ENCODE data around the gene VPS13C. TPM values are rescaled to one million over a fixed set of nuclear protein-coding genes. Genes with fewer than 3 reads are reported as not detected.

VPS13C gene
- total and polyA plus RNA-seq, 2 donors (not counting 1 experiment from before 2014, with no cell fraction given), result 40.0 to 236 TPM

DNA sequence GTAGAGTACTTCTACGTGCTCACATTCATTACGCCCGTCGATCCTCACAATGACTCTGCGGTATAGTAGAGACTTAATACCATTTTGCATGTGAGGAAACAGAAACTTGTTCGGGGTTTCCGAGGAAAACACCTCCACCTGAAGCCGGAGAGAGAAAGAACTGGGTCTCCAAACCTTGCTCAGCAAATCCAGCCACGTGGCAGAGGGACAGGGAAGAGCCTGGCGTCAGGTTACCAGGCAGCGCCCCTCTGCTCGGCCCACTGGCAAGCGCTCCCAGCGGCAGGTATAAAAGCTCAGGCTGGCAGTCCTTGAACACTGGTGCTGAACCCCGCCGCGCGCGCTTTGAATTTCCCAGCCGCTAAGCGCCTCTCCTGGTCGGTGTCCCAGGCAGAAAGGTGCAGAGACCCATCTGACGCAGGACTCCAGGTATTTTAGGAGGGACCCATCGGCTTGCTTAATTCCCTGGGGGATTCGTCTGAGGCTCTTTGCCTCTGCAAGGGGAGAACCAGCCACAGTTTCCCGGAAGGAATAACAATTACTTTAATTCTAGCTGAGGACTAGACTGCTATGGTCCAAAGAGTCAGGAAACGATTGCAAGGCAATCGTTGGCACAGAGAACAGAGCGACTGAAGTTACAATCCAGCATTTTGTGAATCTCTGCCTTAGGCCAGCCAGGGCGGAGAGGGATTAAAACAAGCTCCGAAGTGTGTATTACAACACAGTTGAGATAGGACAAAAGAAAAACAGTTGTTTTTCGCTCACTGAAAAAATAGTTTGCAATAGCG, 6.6 kb upstream of the VPS13C start, which contains the start of gene C2CD4A:
Gene C2CD4A, plus strand, starts transcription at position 315 of the 785 bp plus-strand sequence. CDS start 637 bp downstream, outside the sequence.
- Histone ChIP-seq H3K9ac (ENCODE audit: low read length) (peak within 1 kb of the TSS; percentile 63), H3K79me2 (ENCODE audit: control insufficient read depth, insufficient read depth, low read length) (no peaks in the 10 kb centered on the region), H3K4me3 (ENCODE audit: control extremely low read depth in 1 of 5, extremely low read depth in 1 of 5, insufficient read depth in 1 of 5, low read depth in 2 of 5, low read length in 4 of 5) (peak within 1 kb of the TSS; percentile 21 to 66 (median 46)), H3K9me3 (ENCODE audit: control extremely low read depth in 1 of 3, control insufficient read depth in 2 of 3, insufficient read depth in 1 of 3, low read length in 2 of 3) (no peaks in the 10 kb centered on the region), H2AFZ (ENCODE audit: insufficient read depth, low read depth, low read length, poor library complexity, severe bottlenecking) (peak within 1 kb of the TSS; percentile 48), H3K4me1 (ENCODE audit: control insufficient read depth in 2 of 2, insufficient read depth in 2 of 2, low read length in 2 of 2) (peaks cover 21 to 22% of the 10 kb centered on the region in 2 donors), H3K4me2 (replicated peaks; ENCODE audit: low read depth, low read length, poor library complexity, severe bottlenecking) (peak within 1 kb of the TSS; percentile 93), H3K27ac (ENCODE audit: low read length in 2 of 2) (no peak within 1 kb of the TSS), H3K36me3 (replicated peaks in 1 of 2; ENCODE audit: control extremely low read depth in 1 of 2, control insufficient read depth in 1 of 2, extremely low read depth in 1 of 2, insufficient read depth in 2 of 2, low read length in 1 of 2) (no peaks in the 10 kb centered on the region), H4K20me1 (ENCODE audit: control insufficient read depth, insufficient read depth, low read length, poor library complexity, severe bottlenecking) (peaks cover 5% of the 10 kb centered on the region), H3K27me3 (replicated peaks in 1 of 4; ENCODE audit: control extremely low read depth in 1 of 4, control insufficient read depth in 3 of 4, insufficient read depth in 4 of 4, low read length in 3 of 4) (peaks cover 1 to 35% (median 27%) of the 10 kb centered on the region in 4 experiments)
- ChIA-PET POLR2A (no interaction called here), CTCF (interaction anchor here (0.6 to 1.6 kb wide), 6 partner anchors 20 to 89 kb away, joined by 3 to 4 read pairs (median 3); no protein-coding TSS in a partner anchor)
- TF ChIP-seq CTCF (IDR thresholded peaks at IDR 0.05) (no peak), EZH2 (IDR thresholded peaks at IDR 0.05; ENCODE audit: borderline replicate concordance, insufficient read depth, low read depth, low read length, poor library complexity, severe bottlenecking) (no peak)
- intact Hi-C loops (cut with micrococcal nuclease), result loop anchor here (5.0 to 10.0 kb wide), 2 partner anchors 92 to 1210 kb away; partner anchors contain the start of gene APH1B
- Mint-ChIP-seq H3K4me3 (peak within 1 kb of the TSS; percentile 82), H3K27ac (no peak within 1 kb of the TSS), H3K4me1 (peaks cover 24% of the 10 kb centered on the region), H3K9me3 (ENCODE audit: insufficient read depth) (no peaks in the 10 kb centered on the region), H3K27me3 (peaks cover 36% of the 10 kb centered on the region)
- ATAC-seq (ENCODE audit: low read depth) (peak; percentile 64), DNase-seq (peak; percentile 71)
- 6% methylated on average over 28 of the region's 33 CpGs for WGBS (ENCODE audit: insufficient coverage)
